Endothelial cell of umbilical vein (primary cell): ENCODE results near the gene GPX5. TPM values are rescaled to one million over a fixed set of nuclear protein-coding genes. Genes with fewer than 3 reads are reported as not detected.

Experiments used
- BruUV-seq: library from RNA; stranded (reverse); fragments of 400-500 nt; replicated peaks from 2 replicates; lab custom pipeline; 2021; lab: Mats Ljungman, UMichigan
- CTCF ChIA-PET: fragments of 300-600, 350-600 bp; sonication (Branson Sonifier 250); formaldehyde crosslinking; loops from one replicate; lab custom pipeline; 2021; ENCODE audit warnings: antibody characterized with exemption, inconsistent platforms; lab: Charles Lee
- POLR2A ChIA-PET: fragments of 300-600, 350-600 bp; sonication (Branson Sonifier 250); formaldehyde crosslinking; loops from one replicate; lab custom pipeline; 2021; ENCODE audit warnings: antibody characterized with exemption, inconsistent platforms; lab: Charles Lee
- DNase-seq: peaks from one replicate; pipeline ENCODE4 v3.0.0-alpha.2; 2011; ENCODE audit warnings: low read depth, low spot score
- FAIRE-seq: peaks from 2 replicates; lab custom pipeline; 2011; peaks lifted over from hg19 to GRCh38; lab: Jason Lieb, UNC
- H2AFZ ChIP-seq: 2 replicates; pipeline ENCODE4 v1.6.0; 2012; ENCODE audit warnings: low read depth, low read length, control low read depth, inconsistent platforms
- H3K27ac ChIP-seq: 2 replicates; pipeline ENCODE4 v1.5.1; 2011; ENCODE audit warnings: low read depth, mild to moderate bottlenecking, control low read depth, low read length, moderate library complexity; ENCODE audit not compliant: insufficient read depth
- H3K27me3 ChIP-seq, 2 experiments: 2 replicates each; pipeline versions ENCODE4 v1.6.0 to v1.6.1; 2011; ENCODE audit warnings: low read length in 2 of 2, mixed read lengths in 1 of 2; ENCODE audit not compliant: control insufficient read depth in 2 of 2, insufficient read depth in 2 of 2
- H3K36me3 ChIP-seq, 2 experiments: 2 replicates in 1 of 2; 3 replicates in 1 of 2; pipeline ENCODE4 v1.5.1; 2011; ENCODE audit warnings: low read length in 2 of 2, mild to moderate bottlenecking in 1 of 2, moderate library complexity in 1 of 2; ENCODE audit not compliant: control insufficient read depth in 2 of 2, insufficient read depth in 2 of 2; ENCODE audit errors: extremely low read depth in 1 of 2
- H3K4me1 ChIP-seq: 3 replicates; pipeline ENCODE4 v1.5.1; 2011; ENCODE audit warnings: mild to moderate bottlenecking, low read length; ENCODE audit not compliant: control insufficient read depth, insufficient read depth; ENCODE audit errors: extremely low read depth
- H3K4me2 ChIP-seq: 2 replicates; pipeline ENCODE4 v1.6.1; 2011; ENCODE audit warnings: low read length, control low read depth, mixed read lengths; ENCODE audit not compliant: insufficient read depth
- H3K4me3 ChIP-seq, 3 experiments: fragments of 200-600 bp in 1 of 3; sonication (generic), shearing (Covaris generic) in 1 of 3; replicated peaks in 1 of 3; 2 replicates each; pipeline ENCODE4 v1.5.1; 2011 to 2016; ENCODE audit warnings: control low read depth in 3 of 3, low read length in 3 of 3, mild to moderate bottlenecking in 2 of 3, inconsistent platforms in 1 of 3, low read depth in 1 of 3, moderate library complexity in 1 of 3; ENCODE audit not compliant: insufficient read depth in 1 of 3
- H3K79me2 ChIP-seq: 2 replicates; pipeline ENCODE4 v1.6.0; 2012; ENCODE audit warnings: low read length, inconsistent platforms; ENCODE audit not compliant: control insufficient read depth, insufficient read depth
- H3K9ac ChIP-seq: replicated peaks from 2 replicates; pipeline ENCODE3; 2011; ENCODE audit warnings: low read length, control low read depth; ENCODE audit not compliant: insufficient read depth; ENCODE audit errors: extremely low read depth
- H3K9me1 ChIP-seq: replicated peaks from 3 replicates; pipeline ENCODE4 v1.6.0; 2011; ENCODE audit warnings: mild to moderate bottlenecking, low read length; ENCODE audit not compliant: control insufficient read depth, insufficient read depth; ENCODE audit errors: extremely low read depth
- H3K9me3 ChIP-seq: replicated peaks from 2 replicates; pipeline ENCODE4 v1.5.1; 2012; ENCODE audit warnings: low read length, inconsistent platforms; ENCODE audit not compliant: control insufficient read depth, insufficient read depth
- H4K20me1 ChIP-seq: replicated peaks from 2 replicates; pipeline ENCODE3; 2011; ENCODE audit warnings: mild to moderate bottlenecking, low read length; ENCODE audit not compliant: control insufficient read depth, insufficient read depth; ENCODE audit errors: extremely low read depth
- CTCF ChIP-seq, 2 donors: IDR thresholded peaks; 1 replicate in 1 of 2; 2 replicates in 1 of 2; pipeline ENCODE4 v1.5.1; 2011; ENCODE audit warnings: low read length in 2 of 2, mild to moderate bottlenecking in 2 of 2, moderate library complexity in 2 of 2, control low read depth in 1 of 2, inconsistent platforms in 1 of 2, low read depth in 1 of 2; ENCODE audit not compliant: insufficient read depth in 1 of 2; ENCODE audit errors: extremely low read depth in 1 of 2
- EZH2 ChIP-seq: IDR thresholded peaks from 2 replicates; pipeline ENCODE4 v1.6.1; 2012; ENCODE audit warnings: borderline replicate concordance, low read depth, mild to moderate bottlenecking, moderate library complexity, low read length, inconsistent platforms; ENCODE audit not compliant: severe bottlenecking
- FOS ChIP-seq: IDR thresholded peaks from 2 replicates; pipeline ENCODE4 v1.6.1; 2011; ENCODE audit warnings: mild to moderate bottlenecking, low read length, moderate library complexity, borderline replicate concordance; ENCODE audit not compliant: insufficient read depth
- GATA2 ChIP-seq: IDR thresholded peaks from 2 replicates; pipeline ENCODE4 v1.7.0; 2011; ENCODE audit warnings: low read depth, mild to moderate bottlenecking, moderate library complexity, mixed read lengths, low read length; ENCODE audit not compliant: insufficient read length, insufficient read depth
- JUN ChIP-seq: IDR thresholded peaks from 2 replicates; pipeline ENCODE4 v1.6.1; 2011; ENCODE audit warnings: borderline replicate concordance, low read depth; ENCODE audit not compliant: insufficient read length, insufficient read depth
- MAX ChIP-seq: IDR thresholded peaks from 2 replicates; pipeline ENCODE4 v1.6.1; 2011; ENCODE audit not compliant: insufficient read depth, insufficient read length
- MYC ChIP-seq: IDR thresholded peaks from one replicate; pipeline ENCODE4 v1.6.1; 2011; ENCODE audit warnings: mild to moderate bottlenecking, low read depth, low read length
- POLR2A ChIP-seq: IDR thresholded peaks from 2 replicates; pipeline ENCODE4 v1.6.1; 2012; ENCODE audit warnings: low read depth, mild to moderate bottlenecking, control low read depth, low read length
- POLR2AphosphoS5 ChIP-seq: IDR thresholded peaks from 2 replicates; pipeline ENCODE4 v1.6.1; 2012; ENCODE audit warnings: low read depth, mild to moderate bottlenecking, control low read depth, low read length, moderate library complexity; ENCODE audit not compliant: insufficient read depth
- dilution Hi-C: fragments of 300-500 bp; cut with MboI; formaldehyde crosslinking; loops from one replicate; pipeline ENCODE4 v1.15.0; 2019; ENCODE audit warnings: low sequenced_read_pairs; ENCODE audit not compliant: extremely low pct_ligation_motif_present
- intact Hi-C: fragments of 100-400 bp; cut with micrococcal nuclease; formaldehyde crosslinking; loops from one replicate; pipeline ENCODE4 v1.10.0; 2022
- polyA plus RNA-seq, 4 experiments: library from polyadenylated mRNA; depleted of rRNA in 3 of 4; stranded (reverse) in 3 of 4; unstranded in 1 of 4; fragments of >200 nt; gene quantifications; 2 replicates each; pipeline versions ENCODE4 v1.2.1 to v1.2.3, GENCODE V29; 2011 to 2012; ENCODE audit warnings: missing spikeins in 1 of 4
- total RNA-seq: library from RNA; stranded (reverse); gene quantifications from 2 replicates; pipeline ENCODE4 v1.2.3, GENCODE V29; 2021

GPX5 gene
- total and polyA plus RNA-seq, 2 donors (not counting 3 experiments of a cell fraction or from before 2014, with no cell fraction given): not detected

DNA sequence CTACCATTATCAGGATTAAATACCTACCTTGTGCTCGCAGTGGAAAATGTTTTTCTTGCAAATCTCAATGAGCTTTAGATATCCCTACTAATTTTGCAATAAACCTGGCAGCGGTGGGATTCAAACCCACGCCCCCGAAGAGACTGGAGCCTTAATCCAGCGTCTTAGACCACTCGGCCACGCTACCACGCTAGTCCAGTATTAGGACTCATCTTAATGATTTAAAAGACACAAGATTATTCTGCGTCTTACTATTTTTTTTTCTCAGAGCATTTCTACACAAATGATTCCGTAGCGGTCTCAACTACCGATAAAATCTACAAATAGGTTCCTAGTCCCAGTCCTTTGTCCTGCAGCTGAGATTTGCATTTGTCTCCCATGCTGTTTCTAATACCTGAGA, 47.2 kb upstream of the GPX5 start:
- no TSS peak for BruUV-seq
- Histone ChIP-seq H3K4me1 (peaks cover 4% of the 10 kb centered on the region), H3K4me2 (no peak overlapping the region), H3K4me3 (no peak overlapping the region), H4K20me1 (no peaks in the 10 kb centered on the region), H3K9ac (no peak overlapping the region), H2AFZ (no peak overlapping the region), H3K79me2 (no peaks in the 10 kb centered on the region), H3K36me3 (no peaks in the 10 kb centered on the region), H3K9me3 (no peaks in the 10 kb centered on the region), H3K27ac (no peak overlapping the region), H3K9me1 (no peaks in the 10 kb centered on the region), H3K27me3 (peaks cover 27 to 44% of the 10 kb centered on the region in 2 experiments)
- CTCF ChIA-PET: no interaction called here
- intact Hi-C loops: no loop called here
- dilution Hi-C loops: no loop called here
- no peak for DNase-seq
- no peak for TF ChIP-seq MYC
- TF ChIP-seq FOS: no peak
- TF ChIP-seq CTCF (IDR thresholded peaks at IDR 0.05; ENCODE audit: extremely low read depth in 1 of 2, insufficient read depth in 1 of 2, low read depth in 1 of 2, low read length in 2 of 2): no peak
- no peak for TF ChIP-seq GATA2
- TF ChIP-seq EZH2: no peak
- no peak for TF ChIP-seq MAX
- no peak for TF ChIP-seq POLR2AphosphoS5
- no peak for TF ChIP-seq POLR2A
- no peak for TF ChIP-seq JUN
- FAIRE-seq: no peak
- POLR2A ChIA-PET: no interaction called here
